Caco-2 (cell line): Measurements from ENCODE around the gene C3orf33. TPM values are rescaled to one million over a fixed set of nuclear protein-coding genes. Genes with fewer than 3 reads are reported as not detected.

Source experiments
- BruUV-seq: library from RNA; stranded (reverse); fragments of 400-500 nt; replicated peaks from 2 replicates; lab custom pipeline; 2021; lab: Mats Ljungman, UMichigan
- CTCF ChIA-PET: fragments of 300-600 bp; sonication (Branson Sonifier 250); formaldehyde crosslinking; loops from one replicate; lab custom pipeline; 2022; ENCODE audit warnings: antibody characterized with exemption; lab: Charles Lee
- POLR2A ChIA-PET: fragments of 300-600 bp; sonication (Branson Sonifier 250); formaldehyde crosslinking; loops from one replicate; lab custom pipeline; 2022; ENCODE audit warnings: antibody characterized with exemption; lab: Charles Lee
- DNase-seq, 2 experiments: peaks; one replicate each; pipeline versions ENCODE4 v3.0.0 to v3.0.0-alpha.2; 2020 to 2022
- H3K27me3 ChIP-seq: replicated peaks from 2 replicates; pipeline ENCODE4 v1.6.0; 2011; ENCODE audit warnings: low read length; ENCODE audit not compliant: control insufficient read depth, insufficient read depth
- H3K36me3 ChIP-seq: 2 replicates; pipeline ENCODE4 v1.5.1; 2011; ENCODE audit warnings: low read length; ENCODE audit not compliant: control insufficient read depth, insufficient read depth
- H3K4me1 ChIP-seq: fragments of 250-450 bp; sonication (Bioruptor Pico); 2 replicates; pipeline ENCODE4 v1.5.1; 2020; ENCODE audit warnings: mild to moderate bottlenecking
- H3K4me3 ChIP-seq: 2 replicates; pipeline ENCODE4 v1.5.1; 2011; ENCODE audit warnings: low read depth, mild to moderate bottlenecking, control low read depth, low read length
- H3K9me3 ChIP-seq: fragments of 250-450 bp; sonication (Bioruptor Pico); 2 replicates; pipeline ENCODE4 v1.5.1; 2020; ENCODE audit warnings: mild to moderate bottlenecking, moderate library complexity
- H3K27ac Mint-ChIP-seq: one replicate; pipeline ENCODE4 v1.8.0; 2022; ENCODE audit warnings: mixed read lengths; ENCODE audit not compliant: unreplicated experiment
- H3K27me3 Mint-ChIP-seq: one replicate; pipeline ENCODE4 v1.8.0; 2022; ENCODE audit warnings: mixed read lengths; ENCODE audit not compliant: insufficient read depth, unreplicated experiment
- H3K36me3 Mint-ChIP-seq: one replicate; pipeline ENCODE4 v1.8.0; 2022; ENCODE audit warnings: mild to moderate bottlenecking, mixed read lengths; ENCODE audit not compliant: insufficient read depth, unreplicated experiment
- H3K4me1 Mint-ChIP-seq: one replicate; pipeline ENCODE4 v1.8.0; 2022; ENCODE audit warnings: low read depth, mixed read lengths; ENCODE audit not compliant: unreplicated experiment
- H3K4me3 Mint-ChIP-seq: one replicate; pipeline ENCODE4 v1.8.0; 2022; ENCODE audit warnings: mild to moderate bottlenecking, moderate library complexity, mixed read lengths; ENCODE audit not compliant: unreplicated experiment
- H3K9me3 Mint-ChIP-seq: one replicate; pipeline ENCODE4 v1.8.0; 2022; ENCODE audit warnings: mixed read lengths; ENCODE audit not compliant: unreplicated experiment
- CTCF ChIP-seq, 2 experiments: fragments of 200-600 bp in 1 of 2; IDR thresholded peaks; 1 replicate in 1 of 2; 2 replicates in 1 of 2; pipeline versions ENCODE4 v1.5.1 to v1.8.0; 2011 to 2022; ENCODE audit warnings: antibody characterized with exemption in 1 of 2, control low read depth in 1 of 2, inconsistent platforms in 1 of 2, low read depth in 1 of 2, low read length in 1 of 2, mild to moderate bottlenecking in 1 of 2, moderate library complexity in 1 of 2; ENCODE audit not compliant: insufficient read depth in 1 of 2, severe bottlenecking in 1 of 2, unreplicated experiment in 1 of 2
- intact Hi-C: fragments of 100-400 bp; cut with micrococcal nuclease; formaldehyde crosslinking; loops from one replicate; pipeline ENCODE4 v1.10.0; 2022; ENCODE audit not compliant: unreplicated experiment
- total RNA-seq: library from RNA; stranded (reverse); gene quantifications from 2 replicates; pipeline ENCODE4 v1.2.3, GENCODE V29; 2022

C3orf33 gene
- total RNA-seq, 1 experiment from 2014 or later: 5.4 TPM

GRCh38 chr3:155772801-155773200 lies 33.3 kb downstream of the C3orf33 start:
- Histone ChIP-seq H3K4me3 (no peak overlapping the region), H3K4me1 (no peaks in the 10 kb centered on the region), H3K36me3 (0 out of 2 replicates have a peak, but pooled peaks cover 2% of the 10 kb centered on the region), H3K9me3 (0 out of 2 replicates have a peak, but pooled peaks cover 6% of the 10 kb centered on the region), H3K27me3 (no peaks in the 10 kb centered on the region)
- Mint-ChIP-seq H3K4me3 (no peak overlapping the region), H3K4me1 (no peaks in the 10 kb centered on the region), H3K27ac (no peak overlapping the region), H3K36me3 (no peaks in the 10 kb centered on the region), H3K27me3 (no peaks in the 10 kb centered on the region), H3K9me3 (no peaks in the 10 kb centered on the region)
- TF ChIP-seq CTCF (IDR thresholded peaks at IDR 0.05; ENCODE audit: insufficient read depth in 1 of 2, low read depth in 1 of 2, low read length in 1 of 2, severe bottlenecking in 1 of 2, unreplicated experiment in 1 of 2): no peak
- ChIA-PET POLR2A (no interaction called here), CTCF (no interaction called here)
- DNase-seq: no peak
- intact Hi-C loops: no loop called here
- no TSS peak for BruUV-seq

- Histone ChIP-seq H3K36me3 (0 out of 2 replicates have a peak, but pooled peaks cover 2% of the 10 kb centered on the region), H3K4me3 (no peak overlapping the region), H3K27me3 (no peaks in the 10 kb centered on the region), H3K9me3 (0 out of 2 replicates have a peak, but pooled peaks cover 6% of the 10 kb centered on the region), H3K4me1 (no peaks in the 10 kb centered on the region)
- no peaks in the 10 kb centered on the region for H3K27me3 Mint-ChIP-seq
- intact Hi-C loops: no loop called here
- no peak for TF ChIP-seq CTCF (IDR thresholded peaks at IDR 0.05; ENCODE audit: insufficient read depth in 1 of 2, low read depth in 1 of 2, low read length in 1 of 2, severe bottlenecking in 1 of 2, unreplicated experiment in 1 of 2)
- no peaks in the 10 kb centered on the region for H3K9me3 Mint-ChIP-seq
- ChIA-PET POLR2A (no interaction called here), CTCF (no interaction called here)
- no peaks in the 10 kb centered on the region for H3K4me1 Mint-ChIP-seq
- no peaks in the 10 kb centered on the region for H3K36me3 Mint-ChIP-seq
- DNase-seq: no peak
- no peak overlapping the region for H3K4me3 Mint-ChIP-seq
- no peak overlapping the region for H3K27ac Mint-ChIP-seq
- no TSS peak for BruUV-seq
These were observed 35.0 kb downstream of the C3orf33 start for GRCh38 chr3:155771126-155771525.

- Histone ChIP-seq H3K36me3 (0 out of 2 replicates have a peak, but pooled peaks cover 2% of the 10 kb centered on the region), H3K4me1 (no peaks in the 10 kb centered on the region), H3K4me3 (no peak overlapping the region), H3K27me3 (no peaks in the 10 kb centered on the region), H3K9me3 (0 out of 2 replicates have a peak, but pooled peaks cover 6% of the 10 kb centered on the region)
- TF ChIP-seq CTCF (IDR thresholded peaks at IDR 0.05; ENCODE audit: insufficient read depth in 1 of 2, low read depth in 1 of 2, low read length in 1 of 2, severe bottlenecking in 1 of 2, unreplicated experiment in 1 of 2): no peak
- H3K9me3 Mint-ChIP-seq: no peaks in the 10 kb centered on the region
- POLR2A ChIA-PET: no interaction called here
- H3K36me3 Mint-ChIP-seq: no peaks in the 10 kb centered on the region
- no peak for DNase-seq
- H3K27me3 Mint-ChIP-seq: no peaks in the 10 kb centered on the region
- no peak overlapping the region for H3K27ac Mint-ChIP-seq
- H3K4me3 Mint-ChIP-seq: no peak overlapping the region
- CTCF ChIA-PET: no interaction called here
- no peaks in the 10 kb centered on the region for H3K4me1 Mint-ChIP-seq
- no TSS peak for BruUV-seq
- intact Hi-C loops: no loop called here
These were observed 39.9 kb downstream of the C3orf33 start for GRCh38 chr3:155766206-155766605.
